HL-60 (cell line): ENCODE measurements around the gene ITFG1.

Experiments
- DNase-seq, 2 experiments: peaks; one replicate each; pipeline ENCODE4 v3.0.0-alpha.2; 2010 to 2020; ENCODE audit warnings: low read depth in 1 of 2, low spot score in 1 of 2
- H3K27ac ChIP-seq: fragments of 250-450 bp; sonication (Bioruptor Pico); replicated peaks from 2 replicates; pipeline ENCODE4 v1.5.1; 2020; ENCODE audit warnings: mild to moderate bottlenecking, moderate library complexity
- H3K27me3 ChIP-seq: fragments of 250-450 bp; sonication (Bioruptor Pico); 2 replicates; pipeline ENCODE4 v1.5.1; 2021; ENCODE audit warnings: mild to moderate bottlenecking, moderate library complexity; ENCODE audit not compliant: insufficient read depth, poor library complexity, severe bottlenecking
- H3K4me3 ChIP-seq: replicated peaks from 2 replicates; pipeline ENCODE4 v1.5.1; 2011; ENCODE audit warnings: mild to moderate bottlenecking, control low read depth, low read length; ENCODE audit not compliant: insufficient read depth
- CTCF ChIP-seq: IDR thresholded peaks from one replicate; pipeline ENCODE4 v1.5.1; 2011; ENCODE audit warnings: low read length, control low read depth, inconsistent platforms; ENCODE audit not compliant: insufficient read depth
- GABPA ChIP-seq: IDR thresholded peaks from 2 replicates; pipeline ENCODE4 v1.6.1; 2012; ENCODE audit warnings: low read depth
- POLR2AphosphoS5 ChIP-seq: IDR thresholded peaks from 2 replicates; pipeline ENCODE4 v1.6.1; 2012; ENCODE audit warnings: low read depth
- REST ChIP-seq: IDR thresholded peaks from 2 replicates; pipeline ENCODE4 v1.6.1; 2012; ENCODE audit warnings: low read depth; ENCODE audit not compliant: insufficient replicate concordance
- SPI1 ChIP-seq: IDR thresholded peaks from 2 replicates; pipeline ENCODE4 v1.6.1; 2012; ENCODE audit warnings: low read depth, mild to moderate bottlenecking, borderline replicate concordance

Gene ITFG1

GRCh38 chr16:47229053-47230050, 231.5 kb downstream of the ITFG1 start:
- no peak for DNase-seq
- H3K4me3 ChIP-seq: no peak overlapping the region
- no peaks in the 10 kb centered on the region for H3K27me3 ChIP-seq
- TF ChIP-seq POLR2AphosphoS5: no peak
- TF ChIP-seq SPI1: no peak
- TF ChIP-seq CTCF: no peak
- no peak for TF ChIP-seq REST
- no peak for TF ChIP-seq GABPA
- no peak overlapping the region for H3K27ac ChIP-seq

- H3K4me3 ChIP-seq: no peak overlapping the region
- TF ChIP-seq CTCF (no peak), POLR2AphosphoS5 (no peak), GABPA (no peak), SPI1 (no peak), REST (no peak)
- H3K27me3 ChIP-seq: no peaks in the 10 kb centered on the region
- DNase-seq: no peak
- no peak overlapping the region for H3K27ac ChIP-seq
Measured at GRCh38 chr16:47228241-47228640, 232.6 kb downstream of the ITFG1 start.

GRCh38 chr16:47213761-47214440, 247.0 kb downstream of the ITFG1 start:
- no peak overlapping the region for H3K27ac ChIP-seq
- DNase-seq: no peak
- no peak overlapping the region for H3K4me3 ChIP-seq
- TF ChIP-seq REST (no peak), GABPA (no peak)
- no peaks in the 10 kb centered on the region for H3K27me3 ChIP-seq
